K562 (cell line): ENCODE data around the gene B3GALT4. TPM values are rescaled to one million over a fixed set of nuclear protein-coding genes. Genes with fewer than 3 reads are reported as not detected.

ENCODE experiments used
- BCOR ChIP-seq: fragments of 450-650 bp; IDR thresholded peaks from 2 replicates; pipeline ENCODE4 v1.6.1; 2016
- CHD2 ChIP-seq: IDR thresholded peaks from 2 replicates; pipeline ENCODE4 v1.6.1; 2011; ENCODE audit warnings: low read depth, low read length
- CREM ChIP-seq: IDR thresholded peaks from 2 replicates; pipeline ENCODE4 v1.6.1; 2014; ENCODE audit warnings: antibody characterized with exemption, low read depth
- CXXC5 ChIP-seq: fragments of 250-450 bp; sonication (Bioruptor Pico); IDR thresholded peaks from 2 replicates; pipeline ENCODE4 v1.8.0; 2022; ENCODE audit warnings: inconsistent platforms, mild to moderate bottlenecking, moderate library complexity
- DIDO1 ChIP-seq: fragments of 450-650 bp; IDR thresholded peaks from 2 replicates; pipeline ENCODE4 v1.6.1; 2016; ENCODE audit warnings: low read depth, missing biosample characterization, missing genetic modification characterization
- EGR1 ChIP-seq: fragments of 450-650 bp; conservative IDR thresholded peaks from 2 replicates; pipeline ENCODE4 v1.6.1; 2017; ENCODE audit warnings: mild to moderate bottlenecking
- FOSL1 ChIP-seq: fragments of 200-800 bp; sonication (Bioruptor generic); conservative IDR thresholded peaks from 2 replicates; pipeline ENCODE4 v1.6.1; 2016; ENCODE audit warnings: missing genetic modification characterization, missing compliant biosample characterization
- JUND ChIP-seq, 2 experiments: IDR thresholded peaks; 2 replicates in 1 of 2; 3 replicates in 1 of 2; pipeline ENCODE4 v1.6.1; 2011; ENCODE audit warnings: borderline replicate concordance in 2 of 2, low read depth in 2 of 2, low read length in 2 of 2, improper control_type of control experiment in 1 of 2, missing biosample characterization in 1 of 2, missing genetic modification characterization in 1 of 2, missing genetic modification reagents in 1 of 2
- MCM5 ChIP-seq: fragments of 450-650 bp; IDR thresholded peaks from 2 replicates; pipeline ENCODE4 v1.6.1; 2016; ENCODE audit warnings: low read depth
- MYNN ChIP-seq, 2 experiments: sonication (generic); formaldehyde crosslinking in 1 of 2; IDR thresholded peaks; 2 replicates each; pipeline versions ENCODE4 v1.5.0 to v1.6.1; 2016 to 2020; ENCODE audit warnings: antibody characterized with exemption in 1 of 2, missing genetic modification reagents in 1 of 2
- NCOA1 ChIP-seq: fragments of 450-650 bp; IDR thresholded peaks from 2 replicates; pipeline ENCODE4 v1.6.1; 2016; ENCODE audit warnings: low read depth
- NR2C2 ChIP-seq, 2 experiments: fragments of 200-800 bp in 1 of 2; sonication (Bioruptor generic) in 1 of 2; sonication (generic) in 1 of 2; formaldehyde crosslinking in 1 of 2; IDR thresholded peaks; 2 replicates each; pipeline versions ENCODE4 v1.6.1 to v1.8.0; 2016 to 2022; ENCODE audit warnings: mild to moderate bottlenecking in 1 of 2, missing compliant biosample characterization in 1 of 2, missing genetic modification characterization in 1 of 2, missing genetic modification reagents in 1 of 2
- PHF20 ChIP-seq: fragments of 450-650 bp; IDR thresholded peaks from 2 replicates; pipeline ENCODE4 v1.6.1; 2018; ENCODE audit not compliant: partially characterized antibody
- PKNOX1 ChIP-seq: fragments of 450-650 bp; IDR thresholded peaks from 2 replicates; pipeline ENCODE4 v1.6.1; 2016
- TCFL5 ChIP-seq: fragments of 250-450 bp; sonication (Bioruptor Pico); conservative IDR thresholded peaks from 2 replicates; pipeline ENCODE4 v1.6.1; 2021; ENCODE audit warnings: mild to moderate bottlenecking, moderate library complexity, matching md5 sums
- TEAD2 ChIP-seq: fragments of 450-650 bp; IDR thresholded peaks from 2 replicates; pipeline ENCODE4 v1.6.1; 2016; ENCODE audit warnings: missing genetic modification characterization, control low read depth, missing compliant biosample characterization
- VEZF1 ChIP-seq: fragments of 200-800 bp; sonication (Bioruptor generic); IDR thresholded peaks from 2 replicates; pipeline ENCODE4 v1.6.1; 2017; ENCODE audit warnings: missing genetic modification characterization, missing compliant biosample characterization
- ZBTB33 ChIP-seq: sonication (generic); formaldehyde crosslinking; IDR thresholded peaks from 2 replicates; pipeline ENCODE4 v1.8.1; 2023; ENCODE audit warnings: mild to moderate bottlenecking, missing genetic modification reagents
- ZNF24 ChIP-seq: fragments of 450-650 bp; IDR thresholded peaks from 2 replicates; pipeline ENCODE4 v1.6.1; 2016
- ZNF518B ChIP-seq: fragments of 250-450 bp; sonication (Bioruptor Pico); IDR thresholded peaks from 2 replicates; pipeline ENCODE4 v1.5.0; 2021; ENCODE audit warnings: mild to moderate bottlenecking, moderate library complexity
- polyA plus RNA-seq, 8 experiments: library from polyadenylated mRNA; depleted of rRNA in 4 of 8; stranded (reverse) in 5 of 8; unstranded in 3 of 8; fragments of >200 nt; fragmentation: Nextera tagmentation in 2 of 8; fragmentation: Illumina TruSeq in 1 of 8; extraction: Ambion mirVana in 2 of 8; extraction: Trizol in 1 of 8; gene quantifications; 2 replicates each; pipeline versions ENCODE4 v1.2.1 to v1.2.3, GENCODE V29; 2011 to 2014; ENCODE audit warnings: inconsistent platforms in 1 of 8, missing spikeins in 1 of 8
- total RNA-seq, 7 experiments: library from RNA; depleted of rRNA in 6 of 7; stranded (reverse); fragments of >200 nt in 6 of 7; fragmentation: Illumina TruSeq in 2 of 7; extraction: Trizol in 2 of 7; gene quantifications; 2 replicates each; pipeline versions ENCODE4 v1.2.1 to v1.2.3, GENCODE V29; 2011 to 2021; ENCODE audit warnings: low replicate concordance in 1 of 7

Gene B3GALT4
- total and polyA plus RNA-seq, 9 of the 15 experiments (the other 6 are each of a cell fraction or from before 2014, with no cell fraction given) = 0.11 to 1.3 (median 0.53) TPM; not detected in 1

GRCh38 chr6:33247977-33248642 is 28.8 kb upstream of the B3GALT4 start (continued):
- TF ChIP-seq JUND (IDR thresholded peaks at IDR 0.05; ENCODE audit: borderline replicate concordance, low read depth, low read length) = peak; percentile 13; the same call in 1 of the 2 replicates
- TF ChIP-seq JUND (tag; IDR thresholded peaks at IDR 0.05; ENCODE audit: borderline replicate concordance, low read depth, low read length) = no peak; the same call in 2 of the 3 replicates
- TF ChIP-seq PHF20 = peak; percentile 13
- peak; percentile 47; the same call in 1 of the 2 replicates for TF ChIP-seq ZBTB33
- TF ChIP-seq NR2C2 (CRISPR knock-in tag; IDR thresholded peaks at IDR 0.05) = no peak
- TF ChIP-seq NR2C2 (tag; IDR thresholded peaks at IDR 0.05) = no peak
- peak; percentile 68 for TF ChIP-seq EGR1
- peak; percentile 62 for TF ChIP-seq VEZF1 (CRISPR knock-in tag)
- TF ChIP-seq TEAD2 (tag) = no peak
- TF ChIP-seq CREM = 0 out of 2 replicates have a peak, but pooled peaks have one; percentile 34
- no peak for TF ChIP-seq ZNF518B (CRISPR knock-in tag)
- no peak for TF ChIP-seq MCM5
- TF ChIP-seq ZNF24 = no peak
- TF ChIP-seq CXXC5 = peak; percentile 35
- 0 out of 2 replicates have a peak, but pooled peaks have one; percentile 5 for TF ChIP-seq FOSL1
- peak; percentile 44; the same call in 1 of the 2 replicates for TF ChIP-seq CHD2
- no peak; the same call in 1 of the 2 replicates for TF ChIP-seq BCOR
- peak; percentile 8; the same call in 1 of the 2 replicates for TF ChIP-seq PKNOX1
- peak; percentile 22; the same call in 1 of the 2 replicates for TF ChIP-seq NCOA1
- 0 out of 2 replicates have a peak, but pooled peaks have one; percentile 32 for TF ChIP-seq MYNN (IDR thresholded peaks at IDR 0.05)
- TF ChIP-seq MYNN (CRISPR knock-in tag; IDR thresholded peaks at IDR 0.05) = no peak
- TF ChIP-seq DIDO1 (tag) = peak; percentile 28; the same call in 1 of the 2 replicates
- no peak for TF ChIP-seq TCFL5 (CRISPR knock-in tag)
